B cell (primary cell): ENCODE measurements around the gene PREX1. TPM values are rescaled to one million over a fixed set of nuclear protein-coding genes. Genes with fewer than 3 reads are reported as not detected.

Source experiments
- ATAC-seq: fragments of 200-7000 bp; cut with Tn5 transposase; one replicate; pipeline ENCODE4 v1.10.0; 2021; ENCODE audit warnings: low read depth, mild to moderate bottlenecking, moderate number of reproducible peaks, moderate library complexity
- CTCF ChIA-PET: fragments of 350-600 bp; sonication (Branson Sonifier 250); formaldehyde crosslinking; loops from one replicate; lab custom pipeline; 2021; ENCODE audit warnings: antibody characterized with exemption, inconsistent platforms; lab: Charles Lee
- POLR2A ChIA-PET: fragments of 350-600 bp; sonication (Branson Sonifier 250); formaldehyde crosslinking; loops from one replicate; lab custom pipeline; 2021; ENCODE audit warnings: antibody characterized with exemption; lab: Charles Lee
- DNase-seq: peaks from one replicate; pipeline ENCODE4 v3.0.0; 2013
- H2AFZ ChIP-seq: 2 replicates; pipeline ENCODE4 v1.6.1; 2012; ENCODE audit warnings: mild to moderate bottlenecking, low read depth, low read length; ENCODE audit not compliant: insufficient read depth, poor library complexity, severe bottlenecking
- H3K27ac ChIP-seq, 2 donors: 1 replicate in 1 of 2; 2 replicates in 1 of 2; pipeline ENCODE4 v1.5.1; 2012 to 2013; ENCODE audit warnings: low read length in 2 of 2, mild to moderate bottlenecking in 2 of 2, moderate library complexity in 1 of 2
- H3K27me3 ChIP-seq, 4 experiments: fragments of 200-600 bp in 1 of 4; sonication (generic) in 1 of 4; replicated peaks in 1 of 4; 1 replicate in 2 of 4; 2 replicates in 2 of 4; pipeline versions ENCODE4 v1.6.1 to v1.7.0; 2013 to 2016; ENCODE audit warnings: low read length in 3 of 4, mild to moderate bottlenecking in 2 of 4, mixed read lengths in 1 of 4, moderate library complexity in 1 of 4; ENCODE audit not compliant: insufficient read depth in 4 of 4, control insufficient read depth in 3 of 4; ENCODE audit errors: control extremely low read depth in 1 of 4
- H3K36me3 ChIP-seq, 2 experiments: replicated peaks in 1 of 2; 1 replicate in 1 of 2; 2 replicates in 1 of 2; pipeline versions ENCODE4 v1.6.1 to v1.7.1; 2013; ENCODE audit warnings: low read length in 1 of 2; ENCODE audit not compliant: insufficient read depth in 2 of 2, control insufficient read depth in 1 of 2; ENCODE audit errors: control extremely low read depth in 1 of 2, extremely low read depth in 1 of 2
- H3K4me1 ChIP-seq, 2 donors: fragments of 200-600 bp in 1 of 2; sonication (generic) in 1 of 2; 1 replicate in 1 of 2; 2 replicates in 1 of 2; pipeline versions ENCODE4 v1.5.1 to v1.6.1; 2013 to 2017; ENCODE audit warnings: low read length in 2 of 2; ENCODE audit not compliant: control insufficient read depth in 2 of 2, insufficient read depth in 2 of 2
- H3K4me2 ChIP-seq: replicated peaks from 2 replicates; pipeline ENCODE3; 2012; ENCODE audit warnings: mild to moderate bottlenecking, low read depth, low read length; ENCODE audit not compliant: poor library complexity, severe bottlenecking
- H3K4me3 ChIP-seq, 5 experiments: fragments of 200-600 bp in 1 of 5; sonication (generic) in 1 of 5; 1 replicate in 3 of 5; 2 replicates in 2 of 5; pipeline versions ENCODE4 v1.5.1 to v1.7.0; 2011 to 2016; ENCODE audit warnings: low read length in 4 of 5, mild to moderate bottlenecking in 4 of 5, low read depth in 2 of 5, control low read depth in 1 of 5, moderate library complexity in 1 of 5; ENCODE audit not compliant: insufficient read depth in 1 of 5; ENCODE audit errors: control extremely low read depth in 1 of 5, extremely low read depth in 1 of 5
- H3K79me2 ChIP-seq: fragments of 200-600 bp; sonication (generic); one replicate; pipeline ENCODE4 v1.6.0; 2016; ENCODE audit warnings: low read length; ENCODE audit not compliant: control insufficient read depth, insufficient read depth
- H3K9ac ChIP-seq: fragments of 200-600 bp; sonication (generic); 2 replicates; pipeline ENCODE4 v1.6.1; 2017; ENCODE audit warnings: mild to moderate bottlenecking, low read length, moderate library complexity
- H3K9me3 ChIP-seq, 3 donors: one replicate each; pipeline versions ENCODE4 v1.6.1 to v1.7.1; 2013; ENCODE audit warnings: low read length in 2 of 3; ENCODE audit not compliant: control insufficient read depth in 2 of 3, insufficient read depth in 1 of 3; ENCODE audit errors: control extremely low read depth in 1 of 3
- H4K20me1 ChIP-seq: 2 replicates; pipeline ENCODE4 v1.6.0; 2012; ENCODE audit warnings: mild to moderate bottlenecking, low read length; ENCODE audit not compliant: insufficient read depth, control insufficient read depth, poor library complexity, severe bottlenecking
- H3K27ac Mint-ChIP-seq: one replicate; pipeline ENCODE4 v1.8.0; 2021; ENCODE audit warnings: mixed read lengths
- H3K27me3 Mint-ChIP-seq: one replicate; pipeline ENCODE4 v1.8.0; 2021; ENCODE audit warnings: mixed read lengths
- H3K4me1 Mint-ChIP-seq: one replicate; pipeline ENCODE4 v1.8.0; 2021; ENCODE audit warnings: mixed read lengths
- H3K4me3 Mint-ChIP-seq: one replicate; pipeline ENCODE4 v1.8.0; 2021; ENCODE audit warnings: mixed read lengths
- H3K9me3 Mint-ChIP-seq: one replicate; pipeline ENCODE4 v1.8.0; 2022; ENCODE audit warnings: mixed read lengths; ENCODE audit not compliant: insufficient read depth
- CTCF ChIP-seq: fragments of 200-600 bp; IDR thresholded peaks from one replicate; pipeline ENCODE4 v1.8.0; 2022; ENCODE audit warnings: antibody characterized with exemption, mild to moderate bottlenecking
- EZH2 ChIP-seq: IDR thresholded peaks from 2 replicates; pipeline ENCODE4 v1.6.1; 2012; ENCODE audit warnings: borderline replicate concordance, low read depth, mild to moderate bottlenecking, moderate library complexity, low read length; ENCODE audit not compliant: insufficient read depth, poor library complexity, severe bottlenecking
- WGBS: methylation state at CpG from one replicate; pipeline ENCODE4 v1.1.5; 2013; ENCODE audit warnings: missing lambda C conversion rate; ENCODE audit not compliant: insufficient coverage; 5-methylcytosine and 5-hydroxymethylcytosine counted together
- intact Hi-C: fragments of 100-400 bp; cut with micrococcal nuclease; formaldehyde crosslinking; loops from one replicate; pipeline ENCODE4 v1.10.0; 2022
- polyA plus RNA-seq: library from polyadenylated mRNA; depleted of rRNA; stranded (reverse); fragments of >200 nt; gene quantifications from 2 replicates; pipeline ENCODE4 v1.2.3, GENCODE V29; 2012
- total RNA-seq, 2 donors: library from RNA; stranded (reverse); fragments of 120-200 nt in 1 of 2; gene quantifications; 1 replicate in 1 of 2; 2 replicates in 1 of 2; pipeline versions ENCODE4 v1.2.3 to v1.2.4, GENCODE V29; 2013 to 2022

PREX1 gene
- total and polyA plus RNA-seq, 2 donors (not counting 1 experiment from before 2014, with no cell fraction given) = 79.1 to 99.4 TPM

- ATAC-seq = no peak
- Histone ChIP-seq H2AFZ (no peak overlapping the region), H3K79me2 (no peaks in the 10 kb centered on the region), H3K9ac (no peak overlapping the region), H3K27ac (no peak overlapping the region), H4K20me1 (peaks cover 21% of the 10 kb centered on the region), H3K4me1 (no peaks in the 10 kb centered on the region), H3K27me3 (no peaks in the 10 kb centered on the region), H3K4me3 (no peak overlapping the region), H3K36me3 (peaks cover 9 to 83% of the 10 kb centered on the region in 2 experiments), H3K4me2 (no peak overlapping the region), H3K9me3 (peaks cover 0 to 12% (median 0%) of the 10 kb centered on the region in 3 donors)
- 99% methylated on average over 8 of the region's 8 CpGs for WGBS
- intact Hi-C loops = no loop called here
- H3K4me3 Mint-ChIP-seq = no peak overlapping the region
- H3K27me3 Mint-ChIP-seq = no peaks in the 10 kb centered on the region
- DNase-seq = no peak
- no peak for TF ChIP-seq EZH2
- TF ChIP-seq CTCF = no peak
- peak overlapping the region; percentile 7 for H3K27ac Mint-ChIP-seq
- POLR2A ChIA-PET = no interaction called here
- H3K9me3 Mint-ChIP-seq = no peaks in the 10 kb centered on the region
- H3K4me1 Mint-ChIP-seq = no peaks in the 10 kb centered on the region
- CTCF ChIA-PET = interaction anchor here (1.9 to 2.3 kb wide), 2 partner anchors 15 to 232 kb away, joined by 6 to 7 read pairs; no protein-coding TSS in a partner anchor
Measured at GRCh38 chr20:48672324-48672723, 155.5 kb downstream of the PREX1 start.

GRCh38 chr20:48671141-48671540 is 156.7 kb downstream of the PREX1 start:
- Mint-ChIP-seq H3K27ac (peak overlapping the region; percentile 37), H3K4me1 (no peaks in the 10 kb centered on the region), H3K9me3 (no peaks in the 10 kb centered on the region), H3K27me3 (no peaks in the 10 kb centered on the region), H3K4me3 (no peak overlapping the region)
- no peak for DNase-seq
- no peak overlapping the region for H2AFZ ChIP-seq
- H3K27ac ChIP-seq = no peak overlapping the region
- H3K4me1 ChIP-seq = no peaks in the 10 kb centered on the region
- H3K4me3 ChIP-seq = no peak overlapping the region
- H3K9me3 ChIP-seq = peaks cover 0 to 12% (median 0%) of the 10 kb centered on the region in 3 donors
- no peak overlapping the region for H3K4me2 ChIP-seq
- WGBS = no CpG with 5 or more reads among the region's 3 CpGs
- H3K79me2 ChIP-seq = no peaks in the 10 kb centered on the region
- H4K20me1 ChIP-seq = peaks cover 21% of the 10 kb centered on the region
- ATAC-seq = no peak
- H3K9ac ChIP-seq = no peak overlapping the region
- no peak for TF ChIP-seq CTCF
- no peak for TF ChIP-seq EZH2
- ChIA-PET CTCF (no interaction called here), POLR2A (no interaction called here)
- intact Hi-C loops = no loop called here
- H3K36me3 ChIP-seq = peaks cover 7 to 79% of the 10 kb centered on the region in 2 experiments
- H3K27me3 ChIP-seq = no peaks in the 10 kb centered on the region
